ENCODE data around the gene PLSCR3. TPM values are rescaled to one million over a fixed set of nuclear protein-coding genes. Genes with fewer than 3 reads are reported as not detected.

The PLSCR3 gene
- total RNA-seq, 1 experiment from 2014 or later = 31.5 TPM

GRCh38 chr17:7355053-7355452 lies 39.3 kb downstream of the PLSCR3 start, which contains the start of gene TMEM95:
TSS of gene TMEM95 (plus strand) at chr17:7355156. CDS start at chr17:7355205, 49 bp downstream.
- no peak within 1 kb of the TSS for H2BK20ac ChIP-seq (ENCODE audit: low read depth, low read length, poor library complexity, severe bottlenecking)
- H3K14ac ChIP-seq (ENCODE audit: insufficient read depth, low read length) = no peak within 1 kb of the TSS
- WGBS (ENCODE audit: extremely low coverage, insufficient read length, low lambda C conversion rate) = no CpG with 5 or more reads among the region's 10 CpGs
- H3K79me1 ChIP-seq (ENCODE audit: insufficient read depth, low read depth, low read length, poor library complexity, severe bottlenecking) = no peaks in the 10 kb centered on the region
- Mint-ChIP-seq H3K27me3 (ENCODE audit: low read depth) (peaks cover 12% of the 10 kb centered on the region), H3K4me1 (peaks cover 19 to 26% of the 10 kb centered on the region in 2 experiments), H3K9me3 (no peaks in the 10 kb centered on the region), H3K27ac (no peak within 1 kb of the TSS; a peak in 1 of 7 replicates), H3K4me3 (peak within 1 kb of the TSS in 1 of 2 experiments; percentile 56; a peak in 2 of 5 replicates), H3K36me3 (ENCODE audit: insufficient read depth in 1 of 3, low read depth in 3 of 3) (no peaks in the 10 kb centered on the region)
- no peaks in the 10 kb centered on the region for H3K9me3 ChIP-seq (ENCODE audit: control insufficient read depth, low read depth, low read length)
- H3K23me2 ChIP-seq (ENCODE audit: insufficient read length, low read depth, low read length, poor library complexity, severe bottlenecking) = peaks cover 8% of the 10 kb centered on the region
- H2BK120ac ChIP-seq (ENCODE audit: low read depth, low read length, poor library complexity, severe bottlenecking) = no peak within 1 kb of the TSS
- H4K5ac ChIP-seq (ENCODE audit: insufficient read length, low read depth, low read length) = no peak within 1 kb of the TSS
- H3K56ac ChIP-seq (ENCODE audit: insufficient read length, low read depth, low read length) = no peak within 1 kb of the TSS
- DNase-seq = no peak
- no peak within 1 kb of the TSS for H3K4me2 ChIP-seq (ENCODE audit: insufficient read depth, insufficient read length, low read length)
- no peak within 1 kb of the TSS for H3K9ac ChIP-seq (ENCODE audit: extremely low read depth, insufficient read length, low read length)
- no peak within 1 kb of the TSS for H2AFZ ChIP-seq (ENCODE audit: low read length)
- no peak for TF ChIP-seq CTCF (conservative IDR thresholded peaks at IDR 0.05)
- no peaks in the 10 kb centered on the region for H3K4me1 ChIP-seq (ENCODE audit: insufficient read depth, low read length)
- no peak within 1 kb of the TSS for H4K8ac ChIP-seq (replicated peaks; ENCODE audit: insufficient read length, low read depth, low read length)
- no peak within 1 kb of the TSS for H2AK5ac ChIP-seq (ENCODE audit: insufficient read length, low read length)
- H2BK12ac ChIP-seq (ENCODE audit: insufficient read length, low read depth, low read length) = no peak within 1 kb of the TSS
- H3K18ac ChIP-seq (ENCODE audit: insufficient read length, low read depth, low read length) = no peak within 1 kb of the TSS
- H2BK5ac ChIP-seq (ENCODE audit: insufficient read length, low read length) = no peak within 1 kb of the TSS
- H3K79me2 ChIP-seq (ENCODE audit: insufficient read depth, low read length) = no peaks in the 10 kb centered on the region; the same call in 1 of the 2 replicates
- H3K27me3 ChIP-seq (ENCODE audit: insufficient read depth, low read length) = no peaks in the 10 kb centered on the region
- H3K4ac ChIP-seq (ENCODE audit: low read depth, low read length) = no peak within 1 kb of the TSS
- H3K23ac ChIP-seq (ENCODE audit: insufficient read length, low read depth, low read length) = no peak within 1 kb of the TSS
- no peak within 1 kb of the TSS for H3T11ph ChIP-seq (ENCODE audit: low read length)
- H4K20me1 ChIP-seq (ENCODE audit: control insufficient read depth, insufficient read depth, insufficient read length) = no peaks in the 10 kb centered on the region
- H2BK15ac ChIP-seq (ENCODE audit: low read depth, low read length) = no peak within 1 kb of the TSS
- H3K27ac ChIP-seq (ENCODE audit: insufficient read length, low read depth, low read length) = no peak within 1 kb of the TSS
- no peak within 1 kb of the TSS for H4K91ac ChIP-seq (ENCODE audit: insufficient read length, low read depth, low read length)

Measured in H9 (cell line).